Lower leg skin (tissue), 3 donors: ENCODE results near the gene OBP2B.

Experiments
- CTCF ChIP-seq, 3 donors: fragments of 450-650 bp; IDR thresholded peaks; one replicate each; pipeline ENCODE4 v1.5.1; 2016; ENCODE audit warnings: antibody characterized with exemption in 3 of 3, mild to moderate bottlenecking in 3 of 3, moderate library complexity in 2 of 3
- POLR2A ChIP-seq, 2 donors: fragments of 450-650 bp; IDR thresholded peaks; one replicate each; pipeline ENCODE4 v1.6.1; 2016 to 2017; ENCODE audit warnings: antibody characterized with exemption in 2 of 2, mild to moderate bottlenecking in 1 of 2, moderate library complexity in 1 of 2

- TF ChIP-seq CTCF (IDR thresholded peaks at IDR 0.05) (no peak), POLR2A (IDR thresholded peaks at IDR 0.05) (no peak)
These were observed 26.6 kb upstream of the OBP2B start for GRCh38 chr9:133235549-133236222.
